Neuronal stem cell (in vitro differentiated cells): ENCODE data around the gene PCNX2.
A peak's percentile ranks its signal among the peaks of the same experiment; 100 is the strongest.

Source experiments
- DNase-seq: peaks from one replicate; pipeline ENCODE4 v3.0.0-alpha.2; 2013; ENCODE audit warnings: low spot score
- H2AFZ ChIP-seq: one replicate; pipeline ENCODE4 v1.6.1; 2013; ENCODE audit warnings: mild to moderate bottlenecking, low read length, inconsistent platforms
- H2AK5ac ChIP-seq: 2 replicates; pipeline ENCODE4 v1.6.1; 2013; ENCODE audit warnings: low read depth, mild to moderate bottlenecking, inconsistent platforms, low read length, moderate library complexity, mixed read lengths
- H2BK120ac ChIP-seq: 2 replicates; pipeline ENCODE4 v1.6.1; 2013; ENCODE audit warnings: low read depth, mild to moderate bottlenecking, inconsistent platforms, low read length, moderate library complexity, mixed read lengths
- H2BK12ac ChIP-seq: one replicate; pipeline ENCODE4 v1.6.1; 2013; ENCODE audit warnings: low read length, inconsistent platforms
- H2BK15ac ChIP-seq: 2 replicates; pipeline ENCODE4 v1.6.1; 2013; ENCODE audit warnings: mild to moderate bottlenecking, low read length, inconsistent platforms, mixed read lengths
- H2BK5ac ChIP-seq: one replicate; pipeline ENCODE4 v1.6.1; 2013; ENCODE audit warnings: inconsistent platforms, mild to moderate bottlenecking, low read length, moderate library complexity
- H3K14ac ChIP-seq: one replicate; pipeline ENCODE4 v1.6.1; 2013; ENCODE audit warnings: low read length, inconsistent platforms
- H3K18ac ChIP-seq: 2 replicates; pipeline ENCODE4 v1.6.1; 2013; ENCODE audit warnings: low read length, inconsistent platforms
- H3K23ac ChIP-seq: 2 replicates; pipeline ENCODE4 v1.6.1; 2013; ENCODE audit warnings: low read depth, mild to moderate bottlenecking, mixed read lengths, low read length, inconsistent platforms; ENCODE audit not compliant: poor library complexity
- H3K27ac ChIP-seq: replicated peaks from 3 replicates; pipeline ENCODE4 v1.5.1; 2013; ENCODE audit warnings: low read length, inconsistent platforms
- H3K27me3 ChIP-seq, 3 experiments: 2 replicates each; pipeline ENCODE4 v1.6.1; 2013; ENCODE audit warnings: low read length in 3 of 3, mild to moderate bottlenecking in 2 of 3, inconsistent platforms in 1 of 3, low read depth in 1 of 3, mixed read lengths in 1 of 3, moderate library complexity in 1 of 3; ENCODE audit not compliant: control insufficient read depth in 3 of 3, insufficient read depth in 3 of 3
- H3K36me3 ChIP-seq, 2 donors: replicated peaks in 1 of 2; 2 replicates each; pipeline ENCODE4 v1.6.1; 2013; ENCODE audit warnings: low read length in 2 of 2; ENCODE audit not compliant: control insufficient read depth in 2 of 2, insufficient read depth in 2 of 2
- H3K4ac ChIP-seq: 2 replicates; pipeline ENCODE4 v1.6.1; 2013; ENCODE audit warnings: inconsistent platforms, mild to moderate bottlenecking, low read length, moderate library complexity
- H3K4me1 ChIP-seq, 2 donors: 1 replicate in 1 of 2; 2 replicates in 1 of 2; pipeline ENCODE4 v1.6.1; 2013; ENCODE audit warnings: low read length in 2 of 2, low read depth in 1 of 2; ENCODE audit not compliant: control insufficient read depth in 2 of 2, insufficient read depth in 1 of 2
- H3K4me2 ChIP-seq: one replicate; pipeline ENCODE4 v1.6.1; 2013; ENCODE audit warnings: mild to moderate bottlenecking, low read length, inconsistent platforms; ENCODE audit not compliant: insufficient read depth, poor library complexity, severe bottlenecking
- H3K4me3 ChIP-seq, 2 donors: 2 replicates each; pipeline ENCODE4 v1.5.1; 2013; ENCODE audit warnings: low read length in 2 of 2, mild to moderate bottlenecking in 2 of 2, inconsistent platforms in 1 of 2, moderate library complexity in 1 of 2
- H3K79me1 ChIP-seq: one replicate; pipeline ENCODE4 v1.6.1; 2013; ENCODE audit warnings: low read depth, mild to moderate bottlenecking, inconsistent platforms, low read length, moderate library complexity
- H3K9ac ChIP-seq: one replicate; pipeline ENCODE4 v1.6.1; 2013; ENCODE audit warnings: mild to moderate bottlenecking, low read depth, low read length, inconsistent platforms; ENCODE audit not compliant: poor library complexity
- H3K9me3 ChIP-seq, 2 donors: replicated peaks in 1 of 2; 2 replicates each; pipeline versions ENCODE3 to v1.6.1; 2013; ENCODE audit warnings: low read length in 2 of 2, mild to moderate bottlenecking in 2 of 2, inconsistent platforms in 1 of 2, low read depth in 1 of 2, mixed read lengths in 1 of 2, moderate library complexity in 1 of 2; ENCODE audit not compliant: control insufficient read depth in 2 of 2, insufficient read depth in 1 of 2
- H4K8ac ChIP-seq: one replicate; pipeline ENCODE4 v1.6.1; 2013; ENCODE audit warnings: low read depth, mild to moderate bottlenecking, inconsistent platforms, low read length, moderate library complexity
- H4K91ac ChIP-seq: one replicate; pipeline ENCODE4 v1.6.1; 2013; ENCODE audit warnings: low read length, low read depth, mild to moderate bottlenecking, inconsistent platforms; ENCODE audit not compliant: poor library complexity
- WGBS, 2 donors: extraction: QIAGEN DNeasy Blood & Tissue Kit; methylation state at CpG; one replicate each; pipeline ENCODE4 v1.1.7; 2013; ENCODE audit warnings: missing lambda C conversion rate in 2 of 2, mixed read lengths in 1 of 2; ENCODE audit not compliant: insufficient read length in 2 of 2, insufficient replicate concordance in 1 of 2; ENCODE audit errors: extremely low coverage in 2 of 2; 5-methylcytosine and 5-hydroxymethylcytosine counted together

Gene PCNX2

GRCh38 chr1:233253832-233254331 is 41.6 kb downstream of the PCNX2 start:
- WGBS, 2 donors: no CpG with 5 or more reads among the region's 1 CpG

GRCh38 chr1:233253231-233253831 is 42.2 kb downstream of the PCNX2 start:
- no peak overlapping the region for H2AK5ac ChIP-seq
- no peak overlapping the region for H3K4me3 ChIP-seq
- H3K36me3 ChIP-seq: peaks cover 11 to 47% of the 10 kb centered on the region in 2 donors
- no peak overlapping the region for H4K91ac ChIP-seq
- no peak overlapping the region for H2BK5ac ChIP-seq
- H3K18ac ChIP-seq: no peak overlapping the region
- no peak overlapping the region for H3K27ac ChIP-seq
- H4K8ac ChIP-seq: no peak overlapping the region
- H2AFZ ChIP-seq: no peak overlapping the region
- H3K4me1 ChIP-seq: peaks cover 0 to 2% of the 10 kb centered on the region in 2 donors
- no peaks in the 10 kb centered on the region for H3K79me1 ChIP-seq
- H3K14ac ChIP-seq: no peak overlapping the region
- no peak overlapping the region for H3K4ac ChIP-seq
- H3K27me3 ChIP-seq: no peaks in the 10 kb centered on the region
- H3K23ac ChIP-seq: no peak overlapping the region
- no peak for DNase-seq
- H3K4me2 ChIP-seq: no peak overlapping the region
- no peaks in the 10 kb centered on the region for H3K9me3 ChIP-seq
- no peak overlapping the region for H3K9ac ChIP-seq
- H2BK12ac ChIP-seq: no peak overlapping the region
- H2BK120ac ChIP-seq: no peak overlapping the region
- no CpG with 5 or more reads among the region's 4 CpGs for WGBS, 2 donors
- H2BK15ac ChIP-seq: no peak overlapping the region

More at GRCh38 chr1:233253832-233254331, 41.6 kb downstream of the PCNX2 start:
- H2AFZ ChIP-seq: no peak overlapping the region
- H3K9me3 ChIP-seq: no peaks in the 10 kb centered on the region
- no peak overlapping the region for H3K18ac ChIP-seq
- DNase-seq: peak; percentile 11
- no peak overlapping the region for H2BK120ac ChIP-seq
- H3K79me1 ChIP-seq: no peaks in the 10 kb centered on the region
- H3K14ac ChIP-seq: no peak overlapping the region
- no peak overlapping the region for H3K23ac ChIP-seq
- no peak overlapping the region for H2AK5ac ChIP-seq
- H2BK15ac ChIP-seq: no peak overlapping the region
- no peaks in the 10 kb centered on the region for H3K27me3 ChIP-seq
- H2BK12ac ChIP-seq: no peak overlapping the region
- no peak overlapping the region for H2BK5ac ChIP-seq
- no peak overlapping the region for H3K4me2 ChIP-seq
- H4K8ac ChIP-seq: no peak overlapping the region
- H3K9ac ChIP-seq: no peak overlapping the region
- peaks cover 16 to 53% of the 10 kb centered on the region in 2 donors for H3K36me3 ChIP-seq
- peaks cover 0 to 2% of the 10 kb centered on the region in 2 donors for H3K4me1 ChIP-seq
- no peak overlapping the region for H3K27ac ChIP-seq
- H4K91ac ChIP-seq: no peak overlapping the region
- H3K4ac ChIP-seq: no peak overlapping the region
- H3K4me3 ChIP-seq: no peak overlapping the region

GRCh38 chr1:233252441-233252840 is 43.1 kb downstream of the PCNX2 start:
- Histone ChIP-seq H3K27me3 (no peaks in the 10 kb centered on the region), H3K23ac (no peak overlapping the region), H3K79me1 (no peaks in the 10 kb centered on the region), H2BK120ac (no peak overlapping the region), H2BK12ac (no peak overlapping the region), H2BK15ac (no peak overlapping the region), H3K4ac (no peak overlapping the region), H4K91ac (no peak overlapping the region), H3K4me2 (no peak overlapping the region), H3K9ac (no peak overlapping the region), H3K4me1 (peaks cover 0 to 2% of the 10 kb centered on the region in 2 donors), H2BK5ac (no peak overlapping the region), H3K9me3 (no peaks in the 10 kb centered on the region), H2AFZ (no peak overlapping the region), H3K36me3 (peaks cover 4 to 39% of the 10 kb centered on the region in 2 donors), H4K8ac (no peak overlapping the region), H3K27ac (no peak overlapping the region), H3K4me3 (no peak overlapping the region), H2AK5ac (no peak overlapping the region), H3K14ac (no peak overlapping the region), H3K18ac (no peak overlapping the region)
- no CpG with 5 or more reads among the region's 2 CpGs for WGBS, 2 donors
- DNase-seq: no peak

GRCh38 chr1:233251201-233251720 is 44.3 kb downstream of the PCNX2 start:
- Histone ChIP-seq H3K4me3 (no peak overlapping the region), H3K9me3 (no peaks in the 10 kb centered on the region), H2AK5ac (no peak overlapping the region), H3K79me1 (no peaks in the 10 kb centered on the region), H4K91ac (no peak overlapping the region), H3K27ac (no peak overlapping the region), H2AFZ (no peak overlapping the region), H3K14ac (no peak overlapping the region), H3K23ac (no peak overlapping the region), H3K36me3 (peaks cover 4 to 32% of the 10 kb centered on the region in 2 donors), H2BK120ac (no peak overlapping the region), H4K8ac (no peak overlapping the region), H3K4me1 (peaks cover 0 to 2% of the 10 kb centered on the region in 2 donors), H3K9ac (no peak overlapping the region), H3K27me3 (no peaks in the 10 kb centered on the region), H2BK5ac (no peak overlapping the region), H3K4ac (no peak overlapping the region), H2BK12ac (no peak overlapping the region), H3K4me2 (no peak overlapping the region), H3K18ac (no peak overlapping the region), H2BK15ac (no peak overlapping the region)
- no peak for DNase-seq
- no CpG with 5 or more reads among the region's 4 CpGs for WGBS, 2 donors
